HG02943 (cell line): Measurements from ENCODE around the gene PHF19.

Experiments
- ATAC-seq: cut with Tn5 transposase; IDR thresholded peaks from one replicate; pipeline ENCODE4 v1.9.1; 2021; ENCODE audit warnings: mild to moderate bottlenecking, low read depth, moderate library complexity; ENCODE audit not compliant: unreplicated experiment

The PHF19 gene

GRCh38 chr9:120875195-120875565, 1.8 kb downstream of the PHF19 start:
- no peak for ATAC-seq

DNA sequence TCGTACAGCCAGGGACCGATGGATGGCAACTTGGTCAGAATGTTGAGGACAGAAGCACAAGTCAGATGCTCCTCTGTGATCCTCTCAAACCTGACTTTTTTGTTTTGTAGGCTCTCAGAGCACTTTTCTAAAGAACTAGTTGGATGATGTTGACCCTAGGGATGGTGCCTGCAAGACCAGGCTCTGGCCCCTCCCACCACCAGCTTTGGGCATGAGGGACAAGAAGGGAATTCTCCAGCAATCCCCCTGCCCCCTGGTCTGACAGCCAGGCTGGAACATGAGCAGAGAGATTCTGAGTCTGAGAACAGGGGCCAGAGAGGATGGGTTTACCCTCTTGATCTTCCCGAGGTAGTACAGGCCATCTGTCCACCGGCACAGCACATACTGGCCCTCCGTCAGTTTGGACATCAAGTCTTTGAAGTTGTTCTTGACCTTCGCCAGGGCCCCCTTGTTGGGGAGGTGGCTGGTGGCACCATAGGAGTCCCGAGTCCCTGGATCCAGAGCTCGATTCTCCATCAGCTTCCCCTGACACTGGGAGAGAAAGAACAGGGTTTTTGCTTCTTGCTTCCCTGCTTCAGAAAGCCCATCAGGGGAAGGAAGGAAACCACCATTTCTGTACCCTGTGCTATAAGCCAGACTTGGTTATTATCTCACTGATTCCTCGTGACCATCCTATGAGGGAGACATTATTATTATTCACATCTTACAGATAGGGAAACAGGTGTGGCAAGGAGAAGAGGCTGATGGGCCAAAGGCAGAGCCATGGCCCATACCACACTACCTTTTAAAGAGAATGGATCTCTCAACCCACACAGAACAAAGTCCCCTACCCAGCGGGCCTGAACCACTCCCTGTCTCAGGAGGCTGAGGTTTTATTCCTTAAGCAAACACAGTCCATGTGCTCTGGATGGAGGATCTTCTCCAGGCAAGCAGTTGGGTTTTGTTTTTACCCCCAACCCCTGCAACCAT, 2.5 kb downstream of the PHF19 start:
- ATAC-seq: no peak

GRCh38 chr9:120873512-120873911, 3.5 kb downstream of the PHF19 start:
- ATAC-seq: no peak

- no peak for ATAC-seq
Observed at GRCh38 chr9:120872791-120873502, 4.0 kb downstream of the PHF19 start.

GRCh38 chr9:120870206-120870605, 6.8 kb downstream of the PHF19 start:
- ATAC-seq: no peak

GRCh38 chr9:120869726-120870125, 7.3 kb downstream of the PHF19 start:
- ATAC-seq: no peak

GRCh38 chr9:120869360-120869687, 7.7 kb downstream of the PHF19 start:
- ATAC-seq: no peak

GRCh38 chr9:120868676-120869359, 8.2 kb downstream of the PHF19 start:
- peak; percentile 80 for ATAC-seq

DNA sequence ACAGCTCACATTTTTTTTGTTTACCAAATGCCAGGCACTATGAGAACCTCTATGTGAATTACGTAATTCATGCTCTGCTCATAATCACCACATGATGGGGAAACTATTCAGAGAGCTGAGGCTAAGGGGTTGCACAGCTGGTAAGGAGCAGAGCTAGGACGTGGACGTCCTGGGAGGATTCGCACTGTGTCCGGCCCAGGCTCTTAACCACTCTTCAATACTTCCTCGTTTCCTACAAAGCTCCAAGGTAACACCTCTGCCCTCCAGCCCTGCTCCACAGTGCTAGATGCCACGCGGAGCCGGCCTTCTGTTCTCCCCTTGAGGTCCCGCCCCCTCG, 8.7 kb downstream of the PHF19 start:
- ATAC-seq: peak; percentile 15

GRCh38 chr9:120867676-120868338, 9.2 kb downstream of the PHF19 start:
- ATAC-seq: no peak

- ATAC-seq: no peak
Observed at GRCh38 chr9:120866651-120867050, 10.3 kb downstream of the PHF19 start.

- ATAC-seq: no peak
Observed at GRCh38 chr9:120865809-120866208, 11.2 kb downstream of the PHF19 start.

DNA sequence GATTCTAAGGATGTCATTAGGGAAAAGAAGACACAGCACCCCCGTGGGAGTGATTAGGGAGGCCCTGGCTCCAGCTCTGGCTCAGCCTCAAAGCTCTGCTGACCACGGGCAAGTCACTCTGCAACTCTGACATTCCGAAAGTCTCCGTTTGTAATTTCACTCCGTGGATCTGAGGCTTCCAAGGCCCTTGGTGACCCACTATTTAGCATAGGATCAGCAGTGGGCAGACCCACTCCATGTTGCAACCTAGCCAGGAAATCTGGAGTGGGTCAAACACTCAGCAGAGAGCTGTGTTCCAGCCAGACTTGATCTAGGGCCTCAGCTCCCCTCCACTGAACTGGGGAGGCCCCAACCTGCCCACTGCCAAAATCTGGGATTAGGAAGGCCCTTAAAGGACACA, 11.8 kb downstream of the PHF19 start:
- no peak for ATAC-seq

DNA sequence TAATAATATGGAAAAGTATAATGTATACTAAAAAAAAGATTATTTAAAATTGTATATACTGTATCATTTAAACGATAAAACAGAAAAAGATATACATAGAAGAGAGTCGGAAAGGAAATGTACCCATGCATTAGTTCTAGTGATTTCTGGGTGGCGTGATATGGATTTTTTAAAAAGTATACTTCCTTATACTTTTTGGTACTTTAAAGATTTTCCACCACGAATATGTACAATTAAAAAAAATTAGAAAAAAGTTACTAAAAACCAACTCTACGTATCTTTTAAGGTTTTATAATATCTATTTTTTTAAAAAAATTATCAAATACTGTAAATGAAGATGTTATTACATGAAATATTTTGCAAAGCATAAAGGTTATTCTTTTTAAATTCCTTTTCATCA, 12.3 kb downstream of the PHF19 start:
- no peak for ATAC-seq

DNA sequence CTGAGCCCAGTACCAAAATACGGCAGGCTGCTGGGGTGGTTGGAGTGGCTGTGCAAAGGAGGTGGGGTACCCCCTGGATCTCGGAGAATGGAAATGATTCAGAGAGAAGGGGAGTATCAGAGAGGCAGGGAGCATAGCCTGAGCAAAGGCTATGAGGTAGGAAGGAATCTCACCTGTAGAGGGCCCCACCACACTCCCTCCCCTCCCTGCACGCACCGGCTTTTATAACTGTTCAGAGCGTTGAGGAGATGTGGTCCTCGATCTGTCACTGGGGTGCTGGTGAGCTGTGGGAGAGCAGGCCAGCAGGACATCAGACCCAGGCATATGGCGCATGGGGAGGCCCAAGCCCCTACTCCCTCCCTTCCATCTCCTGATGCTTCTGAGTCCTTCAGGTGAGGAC, 13.2 kb downstream of the PHF19 start:
- ATAC-seq: no peak

GRCh38 chr9:120862452-120862851, 14.5 kb downstream of the PHF19 start:
- ATAC-seq: no peak

GRCh38 chr9:120861935-120862334, 15.1 kb downstream of the PHF19 start:
- ATAC-seq: no peak

GRCh38 chr9:120860083-120860482, 16.9 kb downstream of the PHF19 start:
- ATAC-seq: no peak

- no peak for ATAC-seq
Observed at GRCh38 chr9:120859361-120859760, 17.6 kb downstream of the PHF19 start.

- no peak for ATAC-seq
Observed at GRCh38 chr9:120857902-120858301, 19.1 kb downstream of the PHF19 start.

DNA sequence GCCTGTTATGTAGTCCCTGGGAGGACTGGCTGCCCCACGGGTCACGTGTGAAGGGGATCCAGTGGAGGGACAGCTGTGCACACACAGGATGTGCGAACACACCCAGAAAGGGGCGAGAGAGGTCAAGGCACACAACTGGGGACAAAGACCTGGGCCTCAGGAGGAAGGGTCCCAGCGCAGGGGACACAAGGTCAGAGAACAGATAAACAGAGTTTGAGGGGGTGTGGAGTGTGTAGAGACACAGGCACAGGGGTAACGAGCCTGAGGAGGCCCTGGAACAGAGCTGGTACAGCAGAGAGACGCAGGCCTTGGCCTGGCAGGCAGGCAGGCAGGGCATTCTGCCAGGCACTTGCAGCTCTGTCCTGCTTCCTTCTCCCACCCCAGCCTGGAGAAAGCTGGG, 19.5 kb downstream of the PHF19 start:
- no peak for ATAC-seq
